Activated CD4-positive, alpha-beta T cell treated with anti-CD3 and anti-CD28 coated beads, Interleukin-2, amount 50 U/mL, for 1 hour (primary cell): Measurements from ENCODE around the gene SLC4A1.
A peak's percentile ranks its signal among the peaks of the same experiment; 100 is the strongest.
"Not testable (repeated sequence)": the region's sequence is repeated elsewhere in the genome, so short reads cannot be mapped to it uniquely, and the experiment has no call there.

Experiments
- DNase-seq: peaks from one replicate; pipeline ENCODE4 v3.0.0-alpha.2; 2020

The SLC4A1 gene

GRCh38 chr17:44255915-44256314 is 12.0 kb downstream of the SLC4A1 start:
- DNase-seq = no peak

GRCh38 chr17:44254361-44255095 is 13.4 kb downstream of the SLC4A1 start:
- DNase-seq = no peak

GRCh38 chr17:44253006-44253405 is 14.9 kb downstream of the SLC4A1 start:
- DNase-seq = no peak

GRCh38 chr17:44251062-44251461 is 16.9 kb downstream of the SLC4A1 start:
- no peak for DNase-seq

- DNase-seq = no peak
Observed at GRCh38 chr17:44249501-44250246, 18.3 kb downstream of the SLC4A1 start.

GRCh38 chr17:44247876-44248736 is 19.8 kb downstream of the SLC4A1 start:
- no peak for DNase-seq

GRCh38 chr17:44247440-44247841 is 20.5 kb downstream of the SLC4A1 start:
- no peak for DNase-seq

- DNase-seq = no peak
Observed at GRCh38 chr17:44241106-44241624, 26.8 kb downstream of the SLC4A1 start.

- DNase-seq = not testable (repeated sequence)
Observed at GRCh38 chr17:44237886-44238285, 30.0 kb downstream of the SLC4A1 start.

GRCh38 chr17:44236444-44236991 is 31.4 kb downstream of the SLC4A1 start:
- DNase-seq = no peak

- no peak for DNase-seq
Observed at GRCh38 chr17:44235583-44235936, 32.4 kb downstream of the SLC4A1 start.

GRCh38 chr17:44233582-44233981 is 34.4 kb downstream of the SLC4A1 start:
- no peak for DNase-seq

GRCh38 chr17:44232061-44232460 is 35.9 kb downstream of the SLC4A1 start:
- no peak for DNase-seq

GRCh38 chr17:44230140-44230539 is 37.8 kb downstream of the SLC4A1 start:
- DNase-seq = no peak

GRCh38 chr17:44229090-44229489 is 38.8 kb downstream of the SLC4A1 start:
- no peak for DNase-seq

GRCh38 chr17:44223541-44224071 is 44.3 kb downstream of the SLC4A1 start:
- DNase-seq = no peak

GRCh38 chr17:44222112-44222869 is 45.6 kb downstream of the SLC4A1 start:
- DNase-seq = peak; percentile 32

- no peak for DNase-seq
Observed at GRCh38 chr17:44221862-44222111, 46.1 kb downstream of the SLC4A1 start.

- DNase-seq = peak; percentile 59
Observed at GRCh38 chr17:44221084-44221861, 46.7 kb downstream of the SLC4A1 start.

- DNase-seq = peak; percentile 45
Observed at GRCh38 chr17:44220213-44221083, 47.5 kb downstream of the SLC4A1 start.
